GM20000 (cell line): ENCODE data around the gene TEKT5.

ENCODE experiments used
- DNase-seq: peaks from one replicate; pipeline ENCODE4 v3.0.0; 2012; ENCODE audit warnings: low spot score
- TF ChIP-seq, protein P1 (sequence below): IDR thresholded peaks from 2 replicates; pipeline ENCODE4 v1.5.1; 2012; ENCODE audit warnings: mild to moderate bottlenecking, control low read depth; ENCODE audit errors: extremely low read depth, missing control alignments

Gene TEKT5

DNA sequence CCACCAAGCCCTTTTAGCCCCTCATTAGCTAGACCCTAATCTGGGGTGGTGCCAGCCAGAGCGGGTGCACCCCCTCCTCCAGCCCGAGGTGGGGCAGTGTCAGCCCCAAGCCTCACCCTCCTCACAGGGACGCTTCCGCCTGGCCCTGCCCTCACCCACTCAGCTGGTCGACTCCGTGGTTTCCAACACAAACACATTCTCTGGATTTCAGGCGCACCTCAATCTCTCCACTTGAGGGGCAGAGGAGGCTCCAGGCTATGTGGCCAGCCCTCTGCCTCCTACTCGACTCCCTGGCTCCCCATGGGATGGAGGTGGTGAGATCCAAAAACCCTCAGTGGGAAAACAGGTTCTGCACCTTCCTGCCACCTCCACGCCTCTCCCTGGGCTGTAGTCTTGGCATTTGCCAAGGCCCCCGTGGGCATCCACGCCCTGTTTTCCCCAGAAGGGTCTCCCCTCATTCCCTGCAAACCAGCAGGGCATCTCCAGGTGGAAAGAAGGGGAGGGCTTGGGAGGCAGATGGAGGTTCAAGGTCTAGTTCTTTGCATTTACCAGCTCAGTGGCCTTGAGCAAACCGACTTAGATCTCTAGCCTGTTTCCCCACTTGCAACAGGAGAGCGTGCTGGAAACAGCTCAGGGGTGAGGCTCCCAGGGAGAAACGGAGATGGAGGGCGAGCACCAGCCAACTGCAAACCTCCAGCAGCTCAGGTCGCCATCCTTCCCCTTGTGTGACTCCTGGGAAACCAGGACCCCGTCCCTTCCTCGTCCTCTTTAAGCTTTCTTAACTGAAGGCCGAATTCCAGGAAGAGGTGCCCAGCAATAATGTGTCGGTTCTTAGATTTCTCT is 116.0 kb downstream of the TEKT5 start:
- TF ChIP-seq, protein P1, sequence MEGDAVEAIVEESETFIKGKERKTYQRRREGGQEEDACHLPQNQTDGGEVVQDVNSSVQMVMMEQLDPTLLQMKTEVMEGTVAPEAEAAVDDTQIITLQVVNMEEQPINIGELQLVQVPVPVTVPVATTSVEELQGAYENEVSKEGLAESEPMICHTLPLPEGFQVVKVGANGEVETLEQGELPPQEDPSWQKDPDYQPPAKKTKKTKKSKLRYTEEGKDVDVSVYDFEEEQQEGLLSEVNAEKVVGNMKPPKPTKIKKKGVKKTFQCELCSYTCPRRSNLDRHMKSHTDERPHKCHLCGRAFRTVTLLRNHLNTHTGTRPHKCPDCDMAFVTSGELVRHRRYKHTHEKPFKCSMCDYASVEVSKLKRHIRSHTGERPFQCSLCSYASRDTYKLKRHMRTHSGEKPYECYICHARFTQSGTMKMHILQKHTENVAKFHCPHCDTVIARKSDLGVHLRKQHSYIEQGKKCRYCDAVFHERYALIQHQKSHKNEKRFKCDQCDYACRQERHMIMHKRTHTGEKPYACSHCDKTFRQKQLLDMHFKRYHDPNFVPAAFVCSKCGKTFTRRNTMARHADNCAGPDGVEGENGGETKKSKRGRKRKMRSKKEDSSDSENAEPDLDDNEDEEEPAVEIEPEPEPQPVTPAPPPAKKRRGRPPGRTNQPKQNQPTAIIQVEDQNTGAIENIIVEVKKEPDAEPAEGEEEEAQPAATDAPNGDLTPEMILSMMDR = no peak
- DNase-seq = no peak
